ENCODE results near the gene RPL18A. TPM values are rescaled to one million over a fixed set of nuclear protein-coding genes. Genes with fewer than 3 reads are reported as not detected.
A peak's percentile ranks its signal among the peaks of the same experiment; 100 is the strongest.

Gene RPL18A
- total and polyA plus RNA-seq, 2 of the 13 experiments (the other 11 are each of a cell fraction or from before 2014, with no cell fraction given), result 1,471 to 2,004 TPM

DNA sequence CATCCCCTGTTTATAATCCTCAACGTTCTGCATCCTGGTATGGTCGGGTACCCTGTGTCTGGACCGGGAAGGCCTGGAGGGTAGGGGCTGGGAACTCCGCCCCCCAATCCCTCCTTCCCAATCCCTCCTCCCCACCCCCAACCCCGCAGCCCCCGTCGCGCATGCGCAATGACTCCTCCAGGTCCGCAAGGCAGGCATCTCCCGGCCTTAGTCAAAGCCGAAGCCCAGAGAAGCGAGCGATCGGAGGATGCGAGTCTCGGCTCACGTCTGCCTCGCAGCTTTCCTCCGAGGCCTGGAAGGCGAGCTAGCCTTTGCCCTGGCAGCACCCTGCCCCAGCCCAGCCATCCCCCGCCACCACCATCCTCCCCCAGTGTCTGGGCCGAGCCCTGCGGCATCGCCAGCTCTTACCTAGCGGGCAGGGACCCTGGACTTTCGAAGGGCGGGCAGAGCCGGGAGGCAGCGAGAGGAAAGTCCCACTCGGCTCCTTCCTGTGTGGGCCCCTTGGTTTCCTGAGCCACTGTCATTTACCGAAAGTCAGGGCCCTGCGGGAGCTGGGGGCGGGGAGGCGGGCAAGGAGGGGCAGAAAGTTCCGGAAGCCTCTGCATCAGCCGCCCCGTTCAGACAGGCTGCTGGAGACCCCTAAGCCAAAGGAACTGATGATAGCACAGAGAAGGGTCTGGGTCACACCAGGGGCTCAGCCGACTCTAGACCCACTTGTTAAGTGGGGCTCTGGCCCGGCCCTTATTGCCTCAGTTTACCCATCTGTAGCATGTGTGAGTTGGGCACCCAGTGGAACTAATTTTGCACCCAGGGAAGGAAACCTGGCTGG, 12.0 kb upstream of the RPL18A start, which contains the start of gene JAK3 (continued):
- TF ChIP-seq, protein P1, sequence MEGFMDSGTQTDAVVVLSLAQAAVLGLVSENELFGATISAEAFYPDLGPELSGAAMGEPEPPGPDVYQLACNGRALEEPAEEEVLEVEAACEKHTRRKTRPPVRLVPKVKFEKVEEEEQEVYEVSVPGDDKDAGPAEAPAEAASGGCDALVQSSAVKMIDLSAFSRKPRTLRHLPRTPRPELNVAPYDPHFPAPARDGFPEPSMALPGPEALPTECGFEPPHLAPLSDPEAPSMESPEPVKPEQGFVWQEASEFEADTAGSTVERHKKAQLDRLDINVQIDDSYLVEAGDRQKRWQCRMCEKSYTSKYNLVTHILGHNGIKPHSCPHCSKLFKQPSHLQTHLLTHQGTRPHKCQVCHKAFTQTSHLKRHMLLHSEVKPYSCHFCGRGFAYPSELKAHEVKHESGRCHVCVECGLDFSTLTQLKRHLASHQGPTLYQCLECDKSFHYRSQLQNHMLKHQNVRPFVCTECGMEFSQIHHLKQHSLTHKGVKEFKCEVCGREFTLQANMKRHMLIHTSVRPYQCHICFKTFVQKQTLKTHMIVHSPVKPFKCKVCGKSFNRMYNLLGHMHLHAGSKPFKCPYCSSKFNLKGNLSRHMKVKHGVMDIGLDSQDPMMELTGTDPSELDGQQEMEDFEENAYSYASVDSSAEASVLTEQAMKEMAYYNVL (CRISPR knock-in tag; IDR thresholded peaks at IDR 0.05; ENCODE audit: borderline replicate concordance), result peak; percentile 31; the same call in 1 of the 2 replicates
- TF ChIP-seq, protein P2, sequence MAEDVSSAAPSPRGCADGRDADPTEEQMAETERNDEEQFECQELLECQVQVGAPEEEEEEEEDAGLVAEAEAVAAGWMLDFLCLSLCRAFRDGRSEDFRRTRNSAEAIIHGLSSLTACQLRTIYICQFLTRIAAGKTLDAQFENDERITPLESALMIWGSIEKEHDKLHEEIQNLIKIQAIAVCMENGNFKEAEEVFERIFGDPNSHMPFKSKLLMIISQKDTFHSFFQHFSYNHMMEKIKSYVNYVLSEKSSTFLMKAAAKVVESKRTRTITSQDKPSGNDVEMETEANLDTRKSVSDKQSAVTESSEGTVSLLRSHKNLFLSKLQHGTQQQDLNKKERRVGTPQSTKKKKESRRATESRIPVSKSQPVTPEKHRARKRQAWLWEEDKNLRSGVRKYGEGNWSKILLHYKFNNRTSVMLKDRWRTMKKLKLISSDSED (CRISPR knock-in tag; IDR thresholded peaks at IDR 0.05), result no peak
- no peak for TF ChIP-seq CAMTA2 (CRISPR knock-in tag; IDR thresholded peaks at IDR 0.05; ENCODE audit: borderline replicate concordance)
- TF ChIP-seq, protein P3, sequence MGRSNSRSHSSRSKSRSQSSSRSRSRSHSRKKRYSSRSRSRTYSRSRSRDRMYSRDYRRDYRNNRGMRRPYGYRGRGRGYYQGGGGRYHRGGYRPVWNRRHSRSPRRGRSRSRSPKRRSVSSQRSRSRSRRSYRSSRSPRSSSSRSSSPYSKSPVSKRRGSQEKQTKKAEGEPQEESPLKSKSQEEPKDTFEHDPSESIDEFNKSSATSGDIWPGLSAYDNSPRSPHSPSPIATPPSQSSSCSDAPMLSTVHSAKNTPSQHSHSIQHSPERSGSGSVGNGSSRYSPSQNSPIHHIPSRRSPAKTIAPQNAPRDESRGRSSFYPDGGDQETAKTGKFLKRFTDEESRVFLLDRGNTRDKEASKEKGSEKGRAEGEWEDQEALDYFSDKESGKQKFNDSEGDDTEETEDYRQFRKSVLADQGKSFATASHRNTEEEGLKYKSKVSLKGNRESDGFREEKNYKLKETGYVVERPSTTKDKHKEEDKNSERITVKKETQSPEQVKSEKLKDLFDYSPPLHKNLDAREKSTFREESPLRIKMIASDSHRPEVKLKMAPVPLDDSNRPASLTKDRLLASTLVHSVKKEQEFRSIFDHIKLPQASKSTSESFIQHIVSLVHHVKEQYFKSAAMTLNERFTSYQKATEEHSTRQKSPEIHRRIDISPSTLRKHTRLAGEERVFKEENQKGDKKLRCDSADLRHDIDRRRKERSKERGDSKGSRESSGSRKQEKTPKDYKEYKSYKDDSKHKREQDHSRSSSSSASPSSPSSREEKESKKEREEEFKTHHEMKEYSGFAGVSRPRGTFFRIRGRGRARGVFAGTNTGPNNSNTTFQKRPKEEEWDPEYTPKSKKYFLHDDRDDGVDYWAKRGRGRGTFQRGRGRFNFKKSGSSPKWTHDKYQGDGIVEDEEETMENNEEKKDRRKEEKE (IDR thresholded peaks at IDR 0.05), result no peak
- TF ChIP-seq SPEN (CRISPR knock-in tag; IDR thresholded peaks at IDR 0.05; ENCODE audit: low read depth), result peak; percentile 62; the same call in 1 of the 2 replicates
- TF ChIP-seq, protein P4, sequence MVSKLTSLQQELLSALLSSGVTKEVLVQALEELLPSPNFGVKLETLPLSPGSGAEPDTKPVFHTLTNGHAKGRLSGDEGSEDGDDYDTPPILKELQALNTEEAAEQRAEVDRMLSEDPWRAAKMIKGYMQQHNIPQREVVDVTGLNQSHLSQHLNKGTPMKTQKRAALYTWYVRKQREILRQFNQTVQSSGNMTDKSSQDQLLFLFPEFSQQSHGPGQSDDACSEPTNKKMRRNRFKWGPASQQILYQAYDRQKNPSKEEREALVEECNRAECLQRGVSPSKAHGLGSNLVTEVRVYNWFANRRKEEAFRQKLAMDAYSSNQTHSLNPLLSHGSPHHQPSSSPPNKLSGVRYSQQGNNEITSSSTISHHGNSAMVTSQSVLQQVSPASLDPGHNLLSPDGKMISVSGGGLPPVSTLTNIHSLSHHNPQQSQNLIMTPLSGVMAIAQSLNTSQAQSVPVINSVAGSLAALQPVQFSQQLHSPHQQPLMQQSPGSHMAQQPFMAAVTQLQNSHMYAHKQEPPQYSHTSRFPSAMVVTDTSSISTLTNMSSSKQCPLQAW (CRISPR knock-in tag; IDR thresholded peaks at IDR 0.05), result peak; percentile 65
- TF ChIP-seq, protein P5, sequence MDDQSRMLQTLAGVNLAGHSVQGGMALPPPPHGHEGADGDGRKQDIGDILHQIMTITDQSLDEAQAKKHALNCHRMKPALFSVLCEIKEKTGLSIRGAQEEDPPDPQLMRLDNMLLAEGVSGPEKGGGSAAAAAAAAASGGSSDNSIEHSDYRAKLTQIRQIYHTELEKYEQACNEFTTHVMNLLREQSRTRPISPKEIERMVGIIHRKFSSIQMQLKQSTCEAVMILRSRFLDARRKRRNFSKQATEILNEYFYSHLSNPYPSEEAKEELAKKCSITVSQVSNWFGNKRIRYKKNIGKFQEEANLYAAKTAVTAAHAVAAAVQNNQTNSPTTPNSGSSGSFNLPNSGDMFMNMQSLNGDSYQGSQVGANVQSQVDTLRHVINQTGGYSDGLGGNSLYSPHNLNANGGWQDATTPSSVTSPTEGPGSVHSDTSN (CRISPR knock-in tag; IDR thresholded peaks at IDR 0.05; ENCODE audit: borderline replicate concordance), result no peak
- TF ChIP-seq, protein P6, sequence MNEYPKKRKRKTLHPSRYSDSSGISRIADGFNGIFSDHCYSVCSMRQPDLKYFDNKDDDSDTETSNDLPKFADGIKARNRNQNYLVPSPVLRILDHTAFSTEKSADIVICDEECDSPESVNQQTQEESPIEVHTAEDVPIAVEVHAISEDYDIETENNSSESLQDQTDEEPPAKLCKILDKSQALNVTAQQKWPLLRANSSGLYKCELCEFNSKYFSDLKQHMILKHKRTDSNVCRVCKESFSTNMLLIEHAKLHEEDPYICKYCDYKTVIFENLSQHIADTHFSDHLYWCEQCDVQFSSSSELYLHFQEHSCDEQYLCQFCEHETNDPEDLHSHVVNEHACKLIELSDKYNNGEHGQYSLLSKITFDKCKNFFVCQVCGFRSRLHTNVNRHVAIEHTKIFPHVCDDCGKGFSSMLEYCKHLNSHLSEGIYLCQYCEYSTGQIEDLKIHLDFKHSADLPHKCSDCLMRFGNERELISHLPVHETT (CRISPR knock-in tag; conservative IDR thresholded peaks at IDR 0.05), result no peak
- no peak for TF ChIP-seq FOXM1 (CRISPR knock-in tag; IDR thresholded peaks at IDR 0.05)
- no peak for TF ChIP-seq ZNF878 (CRISPR knock-in tag; IDR thresholded peaks at IDR 0.05)
- no peak for TF ChIP-seq ZNF138 (CRISPR knock-in tag; IDR thresholded peaks at IDR 0.05; ENCODE audit: low read depth)
- no peak; the same call in 1 of the 2 replicates for TF ChIP-seq NR1H2 (CRISPR knock-in tag; IDR thresholded peaks at IDR 0.05; ENCODE audit: borderline replicate concordance, low read depth)
- peak; percentile 70 for TF ChIP-seq GABPA (IDR thresholded peaks at IDR 0.05; ENCODE audit: low read depth, low read length)
- TF ChIP-seq GABPA (CRISPR knock-in tag; IDR thresholded peaks at IDR 0.05; ENCODE audit: low read depth), result peak; percentile 91
- no peak for TF ChIP-seq ZBTB38 (CRISPR knock-in tag; IDR thresholded peaks at IDR 0.05)
- no peak for TF ChIP-seq RFXANK (CRISPR knock-in tag; IDR thresholded peaks at IDR 0.05)
- no peak for TF ChIP-seq TCF7 (IDR thresholded peaks at IDR 0.05; ENCODE audit: low read depth)
- TF ChIP-seq SIN3A (IDR thresholded peaks at IDR 0.05; ENCODE audit: borderline replicate concordance, low read depth, low read length), result 0 out of 2 replicates have a peak, but pooled peaks have one; percentile 23
- TF ChIP-seq NPAS2 (CRISPR knock-in tag; IDR thresholded peaks at IDR 0.05; ENCODE audit: borderline replicate concordance), result no peak

All from HepG2 (cell line).